Neural progenitor cell (in vitro differentiated cells): Measurements from ENCODE around the gene RNF121. TPM values are rescaled to one million over a fixed set of nuclear protein-coding genes. Genes with fewer than 3 reads are reported as not detected.

ENCODE experiments used
- DNase-seq: peaks from one replicate; pipeline ENCODE4 v3.0.0-alpha.2; 2016; ENCODE audit warnings: low spot score
- H2AFZ ChIP-seq: fragments of 200-600 bp; sonication (generic); replicated peaks from 2 replicates; pipeline ENCODE4 v1.6.1; 2016; ENCODE audit warnings: antibody characterized with exemption
- H3F3A ChIP-seq: fragments of 200-600 bp; sonication (generic); 2 replicates; pipeline ENCODE4 v1.6.1; 2016; ENCODE audit warnings: antibody characterized with exemption, low read depth
- H3K27ac ChIP-seq: fragments of 200-600 bp; sonication (generic); 2 replicates; pipeline ENCODE4 v1.5.1; 2016; ENCODE audit warnings: mild to moderate bottlenecking
- H3K27me3 ChIP-seq: fragments of 200-600 bp; sonication (generic); 2 replicates; pipeline ENCODE4 v1.6.1; 2016; ENCODE audit warnings: mild to moderate bottlenecking, moderate library complexity
- H3K36me3 ChIP-seq: fragments of 200-600 bp; sonication (generic); 2 replicates; pipeline ENCODE4 v1.5.1; 2016
- H3K4me1 ChIP-seq: fragments of 200-600 bp; sonication (generic); 2 replicates; pipeline ENCODE4 v1.6.1; 2016; ENCODE audit warnings: mixed run types
- H3K4me2 ChIP-seq: fragments of 200-600 bp; sonication (generic); 2 replicates; pipeline ENCODE4 v1.6.1; 2016
- H3K4me3 ChIP-seq: fragments of 200-600 bp; sonication (generic); 2 replicates; pipeline ENCODE4 v1.5.1; 2016
- H3K79me2 ChIP-seq: fragments of 200-600 bp; sonication (generic); 2 replicates; pipeline ENCODE4 v1.6.1; 2016; ENCODE audit warnings: low read depth
- H3K9ac ChIP-seq: fragments of 200-600 bp; sonication (generic); 2 replicates; pipeline ENCODE4 v1.6.1; 2016
- H3K9me3 ChIP-seq: fragments of 200-600 bp; sonication (generic); 2 replicates; pipeline ENCODE4 v1.5.1; 2016; ENCODE audit warnings: low read depth
- H4K20me1 ChIP-seq: fragments of 200-600 bp; sonication (generic); 2 replicates; pipeline ENCODE4 v1.6.1; 2016; ENCODE audit warnings: low read depth
- H3K27ac Mint-ChIP-seq: 3 replicates; pipeline ENCODE4 v1.8.0; 2021; ENCODE audit warnings: mixed read lengths
- H3K27me3 Mint-ChIP-seq: 2 replicates; pipeline ENCODE4 v1.8.0; 2022; ENCODE audit warnings: low read depth, mild to moderate bottlenecking, inconsistent platforms, moderate library complexity, mixed read lengths; ENCODE audit not compliant: insufficient read depth
- H3K36me3 Mint-ChIP-seq: 3 replicates; pipeline ENCODE4 v1.8.0; 2021; ENCODE audit warnings: mixed read lengths
- H3K4me1 Mint-ChIP-seq: 3 replicates; pipeline ENCODE4 v1.8.0; 2021; ENCODE audit warnings: mixed read lengths
- H3K4me3 Mint-ChIP-seq: 3 replicates; pipeline ENCODE4 v1.8.0; 2021; ENCODE audit warnings: mild to moderate bottlenecking, moderate library complexity, mixed read lengths
- H3K9me3 Mint-ChIP-seq: 3 replicates; pipeline ENCODE4 v1.8.0; 2020; ENCODE audit warnings: mixed read lengths
- CTCF ChIP-seq: fragments of 200-600 bp; sonication (generic); IDR thresholded peaks from 2 replicates; pipeline ENCODE4 v1.5.1; 2017; ENCODE audit warnings: antibody characterized with exemption, mild to moderate bottlenecking
- EZH2 ChIP-seq: fragments of 200-600 bp; sonication (generic); IDR thresholded peaks from 2 replicates; pipeline ENCODE4 v1.6.1; 2017; ENCODE audit warnings: antibody characterized with exemption, mild to moderate bottlenecking, moderate library complexity
- EZH2phosphoT487 ChIP-seq: fragments of 200-600 bp; sonication (generic); IDR thresholded peaks from 2 replicates; pipeline ENCODE4 v1.6.1; 2017; ENCODE audit warnings: antibody characterized with exemption
- total RNA-seq: library from RNA; depleted of rRNA; stranded (reverse); fragments of >200 nt; gene quantifications from 2 replicates; pipeline ENCODE4 v1.2.3, GENCODE V29; 2015; ENCODE audit warnings: low replicate concordance

Gene RNF121
- total RNA-seq, 1 donor from 2014 or later, result 16.7 TPM

- H3K27ac ChIP-seq, result no peak overlapping the region
- no peaks in the 10 kb centered on the region for H3K27me3 ChIP-seq
- H3K4me1 Mint-ChIP-seq, result no peaks in the 10 kb centered on the region
- no peaks in the 10 kb centered on the region for H3K79me2 ChIP-seq
- no peaks in the 10 kb centered on the region for H3F3A ChIP-seq
- no peak overlapping the region for H3K4me3 ChIP-seq
- H3K4me3 Mint-ChIP-seq, result no peak overlapping the region
- H3K27me3 Mint-ChIP-seq, result no peaks in the 10 kb centered on the region
- no peak for DNase-seq
- H3K36me3 ChIP-seq, result no peaks in the 10 kb centered on the region
- no peaks in the 10 kb centered on the region for H3K9me3 ChIP-seq
- H3K9ac ChIP-seq, result no peak overlapping the region
- no peak overlapping the region for H3K4me2 ChIP-seq
- no peaks in the 10 kb centered on the region for H3K9me3 Mint-ChIP-seq
- peaks cover 9% of the 10 kb centered on the region for H3K36me3 Mint-ChIP-seq
- no peaks in the 10 kb centered on the region for H3K4me1 ChIP-seq
- H3K27ac Mint-ChIP-seq, result no peak overlapping the region
- TF ChIP-seq EZH2phosphoT487, result no peak
- TF ChIP-seq EZH2, result no peak
- TF ChIP-seq CTCF, result no peak
- H4K20me1 ChIP-seq, result no peaks in the 10 kb centered on the region
- no peak overlapping the region for H2AFZ ChIP-seq
Measured at GRCh38 chr11:71917646-71918140, 11.2 kb upstream of the RNF121 start.

GRCh38 chr11:71927820-71928736 is 768 bp upstream of the RNF121 start, which contains the start of gene XNDC1N:
TSS of gene XNDC1N (minus strand) at chr11:71928594. CDS start at chr11:71923353, 5,241 bp downstream.
- H3K4me2 ChIP-seq, result peak within 1 kb of the TSS; percentile 96
- peaks cover 13% of the 10 kb centered on the region for H3K4me1 ChIP-seq
- H3K4me1 Mint-ChIP-seq, result peaks cover 24% of the 10 kb centered on the region
- no peaks in the 10 kb centered on the region for H3K9me3 ChIP-seq
- H3K27me3 ChIP-seq, result no peaks in the 10 kb centered on the region
- H3K36me3 Mint-ChIP-seq, result peaks cover 2% of the 10 kb centered on the region
- H3F3A ChIP-seq, result no peaks in the 10 kb centered on the region
- TF ChIP-seq EZH2phosphoT487 (no peak), CTCF (no peak), EZH2 (no peak)
- peak within 1 kb of the TSS; percentile 100 for H2AFZ ChIP-seq
- H3K27ac Mint-ChIP-seq, result peak within 1 kb of the TSS; percentile 100
- H3K9ac ChIP-seq, result peak within 1 kb of the TSS; percentile 82
- H3K9me3 Mint-ChIP-seq, result no peaks in the 10 kb centered on the region
- peaks cover 5% of the 10 kb centered on the region for H3K27me3 Mint-ChIP-seq
- H4K20me1 ChIP-seq, result peaks cover 27% of the 10 kb centered on the region
- H3K27ac ChIP-seq, result peak within 1 kb of the TSS; percentile 90
- H3K4me3 Mint-ChIP-seq, result peak within 1 kb of the TSS; percentile 97
- no peaks in the 10 kb centered on the region for H3K36me3 ChIP-seq
- peak within 1 kb of the TSS; percentile 81 for H3K4me3 ChIP-seq
- H3K79me2 ChIP-seq, result peaks cover 60% of the 10 kb centered on the region
- peak; percentile 91 for DNase-seq

GRCh38 chr11:71929491-71929890 is 645 bp downstream of the RNF121 start:
- Mint-ChIP-seq H3K4me1 (peaks cover 24% of the 10 kb centered on the region), H3K27ac (peak overlapping the region; percentile 100), H3K27me3 (peaks cover 5% of the 10 kb centered on the region), H3K9me3 (no peaks in the 10 kb centered on the region), H3K36me3 (peaks cover 2% of the 10 kb centered on the region), H3K4me3 (peak overlapping the region; percentile 97)
- Histone ChIP-seq H3K27ac (no peak overlapping the region), H3K9ac (peak overlapping the region; percentile 71), H3K4me1 (peaks cover 13% of the 10 kb centered on the region), H3K4me2 (peak overlapping the region; percentile 96), H3K4me3 (peak overlapping the region; percentile 81), H2AFZ (no peak overlapping the region), H3K9me3 (no peaks in the 10 kb centered on the region), H3K27me3 (no peaks in the 10 kb centered on the region), H3F3A (no peaks in the 10 kb centered on the region), H4K20me1 (peaks cover 41% of the 10 kb centered on the region), H3K36me3 (no peaks in the 10 kb centered on the region), H3K79me2 (peaks cover 74% of the 10 kb centered on the region)
- DNase-seq, result no peak
- no peak for TF ChIP-seq EZH2phosphoT487
- TF ChIP-seq EZH2, result no peak
- no peak for TF ChIP-seq CTCF
